GM21360 (cell line): ENCODE data around the gene PRKAG2.
"Not testable (repeated sequence)": the region's sequence is repeated elsewhere in the genome, so short reads cannot be mapped to it uniquely, and the experiment has no call there.

ENCODE experiments used
- ATAC-seq: cut with Tn5 transposase; IDR thresholded peaks from one replicate; pipeline ENCODE4 v1.9.1; 2021; ENCODE audit warnings: mild to moderate bottlenecking, moderate library complexity; ENCODE audit not compliant: unreplicated experiment

PRKAG2 gene

GRCh38 chr7:151806204-151806603 is 70.7 kb downstream of the PRKAG2 start:
- no peak for ATAC-seq

- no peak for ATAC-seq
Measured at GRCh38 chr7:151805191-151805590, 71.7 kb downstream of the PRKAG2 start.

- ATAC-seq: no peak
Measured at GRCh38 chr7:151804756-151805155, 72.2 kb downstream of the PRKAG2 start.

- ATAC-seq: no peak
Measured at GRCh38 chr7:151803841-151804240, 73.1 kb downstream of the PRKAG2 start.

GRCh38 chr7:151802469-151802846 is 74.5 kb downstream of the PRKAG2 start:
- ATAC-seq: no peak

- ATAC-seq: no peak
Measured at GRCh38 chr7:151801782-151802468, 75.0 kb downstream of the PRKAG2 start.

- ATAC-seq: no peak
Measured at GRCh38 chr7:151801291-151801690, 75.6 kb downstream of the PRKAG2 start.

GRCh38 chr7:151800861-151801260 is 76.1 kb downstream of the PRKAG2 start:
- ATAC-seq: no peak

- no peak for ATAC-seq
Measured at GRCh38 chr7:151800391-151800790, 76.5 kb downstream of the PRKAG2 start.

GRCh38 chr7:151799506-151799905 is 77.4 kb downstream of the PRKAG2 start:
- ATAC-seq: no peak

- no peak for ATAC-seq
Measured at GRCh38 chr7:151798851-151799448, 78.0 kb downstream of the PRKAG2 start.

GRCh38 chr7:151797667-151798307 is 79.1 kb downstream of the PRKAG2 start:
- ATAC-seq: not testable (repeated sequence)

GRCh38 chr7:151796871-151797537 is 79.9 kb downstream of the PRKAG2 start:
- no peak for ATAC-seq

- no peak for ATAC-seq
Measured at GRCh38 chr7:151796091-151796870, 80.6 kb downstream of the PRKAG2 start.

- peak; percentile 90 for ATAC-seq
Measured at GRCh38 chr7:151795168-151795811, 81.6 kb downstream of the PRKAG2 start.

- no peak for ATAC-seq
Measured at GRCh38 chr7:151794508-151795167, 82.3 kb downstream of the PRKAG2 start.

- no peak for ATAC-seq
Measured at GRCh38 chr7:151793991-151794507, 82.9 kb downstream of the PRKAG2 start.

GRCh38 chr7:151793531-151793951 is 83.4 kb downstream of the PRKAG2 start:
- no peak for ATAC-seq

- ATAC-seq: no peak
Measured at GRCh38 chr7:151792636-151793035, 84.3 kb downstream of the PRKAG2 start.

- no peak for ATAC-seq
Measured at GRCh38 chr7:151792086-151792485, 84.8 kb downstream of the PRKAG2 start.
